Astrocyte (in vitro differentiated cells and primary cell): Measurements from ENCODE around the gene EGFR.

Experiments
- EZH2 ChIP-seq: IDR thresholded peaks from 2 replicates; pipeline ENCODE4 v1.6.1; 2012; ENCODE audit warnings: mild to moderate bottlenecking, low read length, inconsistent platforms; ENCODE audit not compliant: insufficient read depth
- TF ChIP-seq, protein P1 (sequence below): IDR thresholded peaks from 2 replicates; pipeline ENCODE4 v1.5.1; 2011; ENCODE audit warnings: low read depth, mild to moderate bottlenecking, inconsistent platforms, low read length, moderate library complexity; ENCODE audit not compliant: insufficient read depth

- TF ChIP-seq, protein P1, sequence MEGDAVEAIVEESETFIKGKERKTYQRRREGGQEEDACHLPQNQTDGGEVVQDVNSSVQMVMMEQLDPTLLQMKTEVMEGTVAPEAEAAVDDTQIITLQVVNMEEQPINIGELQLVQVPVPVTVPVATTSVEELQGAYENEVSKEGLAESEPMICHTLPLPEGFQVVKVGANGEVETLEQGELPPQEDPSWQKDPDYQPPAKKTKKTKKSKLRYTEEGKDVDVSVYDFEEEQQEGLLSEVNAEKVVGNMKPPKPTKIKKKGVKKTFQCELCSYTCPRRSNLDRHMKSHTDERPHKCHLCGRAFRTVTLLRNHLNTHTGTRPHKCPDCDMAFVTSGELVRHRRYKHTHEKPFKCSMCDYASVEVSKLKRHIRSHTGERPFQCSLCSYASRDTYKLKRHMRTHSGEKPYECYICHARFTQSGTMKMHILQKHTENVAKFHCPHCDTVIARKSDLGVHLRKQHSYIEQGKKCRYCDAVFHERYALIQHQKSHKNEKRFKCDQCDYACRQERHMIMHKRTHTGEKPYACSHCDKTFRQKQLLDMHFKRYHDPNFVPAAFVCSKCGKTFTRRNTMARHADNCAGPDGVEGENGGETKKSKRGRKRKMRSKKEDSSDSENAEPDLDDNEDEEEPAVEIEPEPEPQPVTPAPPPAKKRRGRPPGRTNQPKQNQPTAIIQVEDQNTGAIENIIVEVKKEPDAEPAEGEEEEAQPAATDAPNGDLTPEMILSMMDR, result no peak
- no peak for TF ChIP-seq EZH2
These were observed 87.1 kb downstream of the EGFR start for GRCh38 chr7:55105952-55106351.
